Midbrain (tissue), 1 donor: Measurements from ENCODE around the gene TXNL4A.
A peak's percentile ranks its signal among the peaks of the same experiment; 100 is the strongest.

Source experiments
- DNase-seq: peaks from one replicate; lab custom pipeline; 2025; lab: John Stamatoyannopoulos, UW

The TXNL4A gene

GRCh38 chr18:79949697-79950487 lies 38.5 kb downstream of the TXNL4A start:
- no peak for DNase-seq

GRCh38 chr18:79948719-79949411 lies 39.5 kb downstream of the TXNL4A start:
- no peak for DNase-seq

DNA sequence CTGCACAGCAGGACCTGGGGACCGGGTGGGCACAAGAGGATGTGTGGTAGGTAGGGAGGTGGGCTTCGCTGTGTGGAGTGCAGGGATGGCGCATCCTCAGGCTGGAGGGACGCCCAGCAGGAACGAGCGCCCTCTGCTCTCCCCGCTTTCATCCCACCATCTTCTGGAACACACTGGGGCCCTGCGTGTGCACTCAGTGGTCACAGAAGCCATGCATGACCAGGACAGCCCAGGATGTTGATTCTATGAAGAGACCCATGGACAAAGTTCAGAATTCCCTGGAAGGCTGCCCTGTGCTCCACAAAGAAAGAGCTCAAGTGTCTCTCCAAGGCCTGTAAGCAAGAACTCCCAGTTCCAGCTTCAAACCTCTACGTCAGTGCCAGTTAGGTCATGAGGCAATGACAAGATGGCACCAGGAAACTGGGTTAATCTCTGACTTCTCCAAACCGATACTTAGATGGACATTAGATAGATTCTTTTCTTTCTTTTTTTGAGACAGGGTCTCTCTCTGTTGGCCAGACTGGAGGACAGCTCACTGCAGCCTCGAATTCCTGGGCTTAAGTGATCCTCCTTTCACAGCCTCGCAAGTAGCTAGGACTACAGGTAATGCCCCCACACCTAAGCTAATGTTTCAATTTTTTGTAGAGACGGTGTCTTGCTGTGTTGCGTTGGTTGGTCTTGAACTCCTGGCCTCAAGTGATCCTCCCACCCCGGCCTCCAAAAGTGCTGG lies 40.3 kb downstream of the TXNL4A start:
- peak; percentile 41 for DNase-seq

DNA sequence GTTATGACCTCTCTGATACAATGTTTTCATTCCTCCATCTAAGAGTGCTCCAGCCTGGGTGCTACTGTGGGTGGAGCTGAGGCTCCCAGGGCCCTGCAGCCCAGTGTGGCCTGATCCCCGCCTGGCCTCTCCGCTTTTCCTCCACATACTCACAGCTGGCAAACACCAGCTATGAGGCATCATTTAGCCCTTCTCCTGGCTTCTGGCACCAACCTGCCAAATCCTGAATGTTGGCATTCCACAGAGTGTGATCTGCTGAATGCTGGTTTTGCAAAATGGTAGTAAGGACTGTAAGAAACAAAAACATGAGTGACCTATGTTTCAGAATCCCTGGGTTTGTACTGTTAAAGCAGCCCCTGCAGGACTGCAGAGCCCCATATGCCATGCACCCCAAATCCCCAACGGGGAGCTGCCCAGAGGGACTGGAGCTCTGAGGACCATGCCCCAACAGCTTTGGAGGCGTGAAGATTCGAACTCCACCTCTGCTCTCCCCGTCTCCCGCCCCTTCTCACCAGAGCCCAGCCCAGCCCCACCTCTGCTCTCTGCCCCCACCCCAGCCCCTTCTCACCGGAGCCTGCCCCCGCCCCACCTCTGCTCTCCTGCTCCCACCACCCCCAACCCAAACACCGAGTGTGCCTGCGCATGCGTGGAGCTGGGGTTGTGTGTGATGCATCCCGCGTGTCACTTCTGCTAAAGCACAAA lies 41.2 kb downstream of the TXNL4A start:
- no peak for DNase-seq

- DNase-seq: no peak
Measured at GRCh38 chr18:79945118-79946042, 43.0 kb downstream of the TXNL4A start.

- no peak for DNase-seq
Measured at GRCh38 chr18:79944746-79945117, 43.6 kb downstream of the TXNL4A start.

GRCh38 chr18:79944126-79944731 lies 44.1 kb downstream of the TXNL4A start:
- DNase-seq: no peak

DNA sequence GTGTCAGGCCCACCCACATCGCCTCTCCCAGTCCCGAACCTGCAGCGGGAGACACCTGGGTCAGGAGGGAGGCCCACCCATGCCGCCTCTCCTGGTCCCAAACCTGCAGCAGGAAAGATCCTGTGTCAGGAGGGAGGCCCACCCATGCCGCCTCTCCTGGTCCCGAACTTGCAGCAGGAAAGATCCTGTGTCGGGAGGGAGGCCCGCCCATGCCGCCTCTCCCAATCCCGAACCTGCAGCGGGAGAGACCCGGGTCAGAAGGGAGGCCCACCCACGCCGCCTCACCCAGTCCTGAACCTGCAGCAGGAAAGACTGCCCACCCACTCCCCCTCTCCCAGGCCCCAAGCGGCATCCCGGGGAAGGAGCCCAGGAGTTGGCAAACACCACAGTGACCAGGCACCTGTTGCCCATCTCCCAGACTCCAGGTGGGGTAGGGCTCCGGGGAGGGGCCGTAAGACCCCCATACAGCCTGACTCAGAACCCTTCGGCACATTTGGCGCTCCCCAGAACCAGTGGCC lies 44.7 kb downstream of the TXNL4A start:
- DNase-seq: no peak

DNA sequence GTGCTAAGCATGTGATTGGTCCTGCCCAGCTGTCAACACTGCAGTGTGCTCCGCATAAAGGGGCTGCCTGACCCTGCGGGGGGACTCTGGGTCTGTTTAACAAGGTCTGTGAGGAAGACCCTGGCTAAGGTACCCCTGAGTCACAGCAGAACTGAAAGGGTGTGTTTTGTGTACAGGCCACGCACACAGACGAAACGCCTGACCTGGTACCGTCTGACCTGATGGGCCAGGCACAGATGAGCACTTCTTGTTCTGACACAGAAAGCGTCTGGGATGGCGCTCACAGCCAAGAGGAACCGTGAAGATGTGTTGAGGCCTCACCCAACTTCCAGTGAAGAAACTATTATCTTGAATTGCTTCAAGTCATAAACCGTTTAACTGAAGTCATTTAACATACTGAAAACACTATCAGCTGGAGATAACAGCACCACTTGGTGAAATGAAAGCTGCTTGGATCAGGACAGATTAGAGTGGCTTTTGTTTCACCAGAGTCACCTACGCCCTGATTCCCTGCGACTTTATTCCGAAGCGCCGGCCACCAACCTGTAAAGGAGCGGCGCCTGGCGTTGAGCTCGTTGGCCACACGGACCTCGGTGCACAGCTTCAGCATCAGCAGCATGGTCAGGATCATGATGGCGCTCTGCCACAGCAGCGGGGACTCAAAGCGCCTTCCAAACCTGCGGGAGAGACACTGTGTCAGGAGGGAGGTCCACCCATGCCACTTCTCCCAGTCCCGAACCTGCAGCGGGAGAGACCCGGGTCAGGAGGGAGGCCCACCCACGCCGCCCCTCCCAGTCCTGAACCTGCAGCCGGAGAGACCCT lies 45.4 kb downstream of the TXNL4A start:
- DNase-seq: no peak

GRCh38 chr18:79942211-79942610 lies 46.2 kb downstream of the TXNL4A start:
- no peak for DNase-seq

GRCh38 chr18:79941473-79942119 lies 46.8 kb downstream of the TXNL4A start:
- DNase-seq: peak; percentile 60

DNA sequence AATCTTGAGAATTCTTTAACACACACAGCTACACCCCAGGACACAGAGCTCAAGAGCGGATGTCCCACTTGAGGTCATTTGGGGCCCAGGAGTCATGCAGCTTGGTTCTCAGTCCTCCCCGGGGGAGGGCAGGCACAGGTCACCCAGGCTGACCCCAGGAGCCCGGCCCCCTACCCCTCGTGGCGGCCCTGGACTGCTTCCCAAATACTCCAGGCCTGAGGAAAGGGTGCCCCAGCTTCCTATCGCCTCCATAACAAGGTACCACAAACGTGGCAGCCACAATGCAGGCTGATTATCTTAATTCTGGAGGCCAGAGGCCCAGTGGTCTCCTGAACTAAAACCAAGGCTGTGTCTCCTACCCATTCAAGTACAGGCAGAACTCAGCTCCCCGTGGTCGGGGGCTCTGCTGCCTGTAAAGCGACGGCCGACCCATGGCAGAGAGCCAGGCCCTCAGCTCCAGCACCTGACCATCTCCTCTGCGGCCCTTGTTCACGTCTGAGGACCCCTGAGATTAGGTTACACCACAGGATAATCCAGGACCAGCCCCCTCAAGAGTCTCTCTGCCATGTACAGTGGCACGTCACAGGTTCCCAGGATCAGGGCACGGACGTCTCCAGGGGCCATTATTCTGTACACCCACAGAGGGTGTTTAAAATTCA lies 47.4 kb downstream of the TXNL4A start:
- no peak for DNase-seq

DNA sequence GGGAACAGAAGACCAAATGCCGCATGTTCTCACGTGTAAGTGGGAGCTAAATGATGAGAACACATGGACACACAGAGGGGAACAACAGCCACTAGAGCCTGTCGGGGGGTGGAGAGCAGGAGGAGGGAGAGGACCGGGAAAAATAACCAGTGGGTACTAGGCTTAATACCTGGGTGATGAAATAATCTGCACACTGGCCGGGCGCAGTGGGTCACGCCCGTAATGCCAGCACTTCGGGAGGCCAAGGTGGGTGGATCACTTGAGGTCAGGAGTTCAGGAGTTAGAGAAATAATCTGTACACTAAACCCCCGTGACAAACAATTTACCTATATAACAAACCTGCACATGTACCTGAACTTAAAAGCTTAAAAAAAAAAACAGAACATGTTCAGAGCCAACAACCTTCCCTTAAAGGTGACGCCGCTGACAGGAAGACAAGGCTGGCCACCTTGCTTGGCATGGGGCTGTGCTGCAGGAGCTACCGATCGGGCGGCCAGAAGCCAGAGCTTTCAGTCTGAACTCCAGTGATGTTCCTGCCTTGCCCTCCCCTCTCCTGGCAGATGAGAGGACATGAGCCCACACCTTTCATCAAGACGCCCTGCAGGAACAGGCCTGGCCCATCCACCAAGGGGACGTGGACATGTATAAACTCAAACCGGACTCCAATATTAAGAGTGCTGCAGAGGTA lies 48.1 kb downstream of the TXNL4A start:
- DNase-seq: no peak

DNA sequence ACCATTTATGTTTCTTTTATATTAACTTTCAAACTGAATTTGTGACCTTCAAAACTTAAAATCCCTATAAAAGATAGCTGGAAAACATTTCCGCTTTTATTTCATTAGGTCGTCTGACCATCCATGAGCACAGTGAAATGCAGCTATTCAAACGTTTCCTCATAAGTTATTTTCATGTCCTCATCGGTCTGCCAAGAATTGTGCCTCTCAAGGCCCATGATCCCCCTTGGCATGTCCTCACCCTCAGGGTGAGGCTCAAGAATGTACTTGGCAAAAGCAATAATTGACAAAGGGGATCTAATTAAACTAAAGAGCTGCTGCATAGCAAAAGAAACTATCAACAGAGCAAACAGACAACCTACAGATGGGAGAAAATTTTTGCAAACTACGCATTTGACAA lies 49.3 kb downstream of the TXNL4A start:
- no peak for DNase-seq

- DNase-seq: no peak
Measured at GRCh38 chr18:79938196-79938595, 50.2 kb downstream of the TXNL4A start.

DNA sequence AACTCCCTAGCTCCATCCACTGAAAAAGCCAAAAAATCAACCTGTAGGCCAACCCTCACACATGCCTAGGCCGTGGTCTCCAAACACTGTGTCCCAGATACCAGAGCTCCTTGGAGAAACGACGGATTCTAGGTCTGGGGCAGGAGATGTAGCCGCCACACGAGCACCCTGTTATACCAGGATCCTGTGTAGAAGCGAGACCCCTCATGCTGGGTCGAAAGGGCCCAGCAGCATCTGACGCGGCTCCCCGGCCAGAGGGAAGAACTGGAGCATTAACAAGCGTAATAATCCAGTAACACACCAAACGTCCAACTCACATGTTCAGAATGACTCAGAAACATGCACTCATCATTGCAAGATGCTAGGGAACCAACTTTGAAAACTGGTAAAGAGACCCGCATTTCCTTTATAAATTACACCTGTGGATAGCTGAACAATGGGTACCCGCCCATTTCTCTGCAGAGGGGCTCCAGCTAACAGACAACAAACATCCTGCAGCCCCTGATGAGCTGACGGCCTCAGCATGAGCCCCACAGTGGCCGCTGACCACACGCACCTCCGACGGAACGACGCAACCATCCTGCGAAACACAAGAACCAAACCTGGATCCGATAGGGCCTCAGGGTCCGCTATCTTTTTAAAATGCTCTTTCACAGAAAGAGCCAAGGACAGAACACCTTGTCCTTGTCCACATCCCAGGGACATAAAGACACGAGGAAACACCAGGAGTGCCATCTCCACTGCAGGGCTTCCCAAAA lies 51.1 kb downstream of the TXNL4A start:
- DNase-seq: no peak

GRCh38 chr18:79936641-79937040 lies 51.7 kb downstream of the TXNL4A start:
- no peak for DNase-seq
